Activated CD4-positive, alpha-beta T cell treated with anti-CD3 and anti-CD28 coated beads, Interleukin-2, Interleukin-4, amounts not matched to agents 100 ng/mL and 50 ng/mL, durations not matched to agents 16 hours and 8 hours (primary cell): ENCODE data around the gene ABHD11.
A peak's percentile ranks its signal among the peaks of the same experiment; 100 is the strongest.
"Not testable (repeated sequence)": the region's sequence is repeated elsewhere in the genome, so short reads cannot be mapped to it uniquely, and the experiment has no call there.

Experiments
- DNase-seq: peaks from one replicate; pipeline ENCODE4 v3.0.0-alpha.2; 2020; ENCODE audit warnings: low spot score

ABHD11 gene

DNA sequence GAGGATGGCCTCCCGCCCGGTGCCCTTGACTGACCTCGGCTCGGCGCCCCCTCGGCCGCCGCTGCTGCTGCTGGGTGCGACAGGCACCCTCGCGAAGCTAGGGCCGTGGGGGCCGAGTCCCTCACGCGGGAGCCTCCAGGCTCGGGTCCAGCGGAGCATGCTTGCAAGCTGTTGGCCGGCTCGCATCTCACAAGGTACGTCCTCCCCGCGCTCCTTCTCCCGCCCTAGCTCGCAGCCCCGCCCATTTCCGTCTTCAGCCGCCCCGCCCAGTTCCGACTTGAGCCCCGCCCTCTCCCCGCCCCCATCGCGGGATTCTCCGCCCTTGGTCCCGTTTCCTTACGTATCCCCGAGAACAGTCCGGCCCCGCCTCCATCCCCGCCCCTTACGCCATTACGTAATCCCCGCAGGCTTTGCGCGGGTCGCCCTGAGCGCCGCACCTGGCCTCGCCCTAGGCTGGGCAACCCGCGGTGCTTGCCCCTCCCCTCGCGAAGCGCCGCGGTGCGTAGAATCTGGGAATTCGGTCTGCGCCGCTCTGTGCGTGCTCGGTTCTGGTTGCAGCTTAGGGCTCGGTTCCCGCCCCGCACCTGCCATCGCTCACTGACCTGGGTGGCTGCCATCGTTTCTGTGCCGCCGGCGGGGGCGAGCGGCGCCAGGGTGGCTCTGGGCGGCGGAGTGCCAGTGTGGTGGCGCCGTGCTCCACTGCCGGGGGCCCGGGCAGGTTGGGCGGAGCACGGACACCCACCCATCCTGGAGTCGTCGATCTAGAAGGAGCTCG is at the start of gene ABHD11:
Gene ABHD11 (minus strand): TSS at position 191 of the 775 bp plus-strand sequence. CDS start 32 bp downstream, at position 159.
- peak; percentile 99 for DNase-seq

GRCh38 chr7:73787786-73788048 is 49.1 kb upstream of the ABHD11 start:
- DNase-seq, result not testable (repeated sequence)

- no peak for DNase-seq
Observed at GRCh38 chr7:73786588-73786987, 48.0 kb upstream of the ABHD11 start.

DNA sequence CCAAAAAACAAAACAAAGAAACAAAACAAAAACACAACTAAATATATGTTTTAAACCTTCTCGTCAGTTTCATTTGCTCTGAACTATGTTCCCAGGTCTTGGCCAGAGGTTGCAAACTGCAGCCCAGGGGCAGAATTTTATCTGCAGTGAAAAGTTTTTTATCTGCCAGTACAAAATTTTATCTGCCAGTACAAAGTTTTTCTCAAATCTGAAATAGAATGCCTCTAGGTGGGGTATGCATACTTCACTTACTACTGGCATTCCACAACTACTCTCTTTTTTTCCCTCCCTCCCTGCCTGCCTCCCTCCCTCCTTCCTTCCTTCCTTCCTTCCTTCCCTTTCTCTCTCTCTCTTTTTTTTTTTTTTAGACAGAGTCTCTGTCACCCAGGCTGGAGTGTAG is 40.9 kb upstream of the ABHD11 start:
- DNase-seq, result no peak

DNA sequence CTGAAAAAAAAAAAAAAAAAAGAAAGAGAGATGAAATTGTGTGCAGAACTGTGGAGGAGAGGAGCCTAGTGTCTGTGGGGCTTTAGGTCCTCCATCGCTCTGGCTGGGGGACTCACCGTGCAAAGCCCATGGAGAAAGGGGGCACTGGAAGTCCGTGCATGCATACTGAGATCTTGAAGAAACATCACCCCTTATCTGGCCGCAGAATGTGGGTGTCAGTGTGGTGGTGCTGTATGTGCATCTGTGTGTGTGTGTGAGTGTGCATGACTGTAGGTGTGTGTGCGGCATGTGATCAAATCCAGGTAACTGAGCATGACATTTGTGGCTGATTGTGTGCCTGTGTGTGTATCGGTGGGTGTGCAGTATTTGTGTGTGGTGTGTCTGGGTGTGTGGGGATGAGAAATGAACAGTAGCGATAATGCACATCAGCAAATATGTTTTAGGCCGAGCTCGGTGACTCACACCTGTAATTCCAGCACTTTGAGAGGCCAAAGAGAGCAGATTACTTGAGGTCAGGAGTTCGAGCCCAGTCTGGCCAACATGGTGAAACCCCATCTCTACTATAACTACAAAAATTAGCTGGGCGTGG is 40.3 kb upstream of the ABHD11 start:
- DNase-seq, result no peak

GRCh38 chr7:73774923-73775322 is 36.3 kb upstream of the ABHD11 start:
- DNase-seq, result no peak

DNA sequence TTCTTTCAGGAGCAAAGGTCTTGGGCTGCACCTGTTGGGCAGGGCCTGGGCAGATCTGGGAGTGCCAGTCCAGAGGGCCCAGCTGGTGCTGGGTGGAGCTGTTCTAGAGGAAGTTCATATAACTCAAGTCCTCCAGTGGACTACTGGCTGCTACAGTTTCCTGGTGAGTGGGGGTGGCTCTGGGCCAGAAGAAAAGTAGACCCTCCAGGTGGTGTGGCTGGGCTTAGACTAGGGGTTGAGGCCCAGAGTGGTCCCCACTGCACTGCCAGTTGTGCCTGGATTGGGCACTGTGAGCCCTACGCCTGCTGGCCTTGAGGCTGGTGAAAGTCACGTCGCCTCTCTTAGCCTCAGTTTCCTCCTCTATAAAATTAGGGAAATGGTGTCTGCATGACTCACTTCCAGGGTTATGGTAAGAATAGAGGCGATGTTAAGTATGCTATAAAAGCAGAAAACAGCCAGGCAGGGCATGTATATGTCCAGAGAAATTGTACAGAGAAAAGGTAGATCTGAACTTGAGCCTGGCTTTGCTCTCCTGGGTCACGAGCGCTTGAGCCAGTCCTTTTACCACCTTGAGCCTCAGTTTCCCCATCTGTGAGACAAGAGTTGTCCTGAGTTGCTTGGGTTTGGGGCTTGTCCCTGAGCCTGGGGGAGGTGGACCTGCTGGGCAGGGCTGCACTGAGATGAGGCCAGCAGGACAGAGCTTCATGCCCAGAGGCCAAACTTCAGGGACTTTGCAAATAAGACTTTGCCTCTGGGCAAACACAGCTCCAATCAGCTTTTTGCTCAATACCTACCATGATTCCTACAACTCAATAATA is 35.3 kb upstream of the ABHD11 start:
- no peak for DNase-seq

- DNase-seq, result no peak
Observed at GRCh38 chr7:73770860-73771670, 32.5 kb upstream of the ABHD11 start.

DNA sequence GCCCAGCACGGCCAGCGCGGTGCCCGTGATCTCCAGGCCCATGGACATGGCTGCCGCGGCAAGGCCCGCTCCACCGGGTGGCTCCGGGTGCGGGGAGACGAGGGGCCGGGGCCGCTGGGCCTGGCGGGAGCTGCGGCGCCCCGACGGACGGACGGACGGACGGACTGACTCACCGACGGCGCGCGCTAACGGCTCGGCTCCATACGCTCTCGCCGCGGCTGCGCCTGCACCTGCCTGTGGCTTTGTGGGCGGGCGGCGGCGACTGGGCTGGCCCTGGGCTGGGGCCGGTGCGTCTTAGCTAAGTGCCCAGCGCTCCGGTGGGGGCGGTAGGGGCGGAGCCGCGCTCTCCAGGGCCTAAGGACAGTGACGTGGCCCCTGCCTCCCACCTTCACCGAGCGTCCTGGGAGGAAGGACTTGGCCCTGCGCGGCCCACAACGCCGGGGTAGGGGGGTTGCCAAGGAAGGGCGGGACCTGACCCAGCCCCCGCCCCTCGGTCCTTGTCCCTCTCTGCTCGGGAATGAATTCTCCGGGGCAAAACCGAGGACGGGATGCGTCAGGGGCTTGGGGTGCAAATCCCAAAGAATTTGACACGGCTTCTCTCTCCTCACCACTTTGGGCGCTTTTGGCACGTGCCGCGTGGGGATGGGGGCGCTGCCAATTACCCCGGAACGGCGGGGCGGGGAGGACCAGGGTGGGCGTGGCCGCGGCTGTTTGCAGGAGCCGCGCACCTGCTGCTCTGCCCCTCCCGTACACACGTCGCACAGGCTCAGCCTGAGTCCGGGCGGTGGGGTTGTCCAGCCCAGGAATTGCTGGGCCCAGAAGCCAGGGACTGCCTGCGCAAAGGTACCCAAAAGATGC is 31.6 kb upstream of the ABHD11 start, which contains the start of gene CLDN3:
Gene CLDN3 (minus strand): TSS at position 269 of the 858 bp plus-strand sequence. CDS start 221 bp downstream, at position 48.
- no peak for DNase-seq

DNA sequence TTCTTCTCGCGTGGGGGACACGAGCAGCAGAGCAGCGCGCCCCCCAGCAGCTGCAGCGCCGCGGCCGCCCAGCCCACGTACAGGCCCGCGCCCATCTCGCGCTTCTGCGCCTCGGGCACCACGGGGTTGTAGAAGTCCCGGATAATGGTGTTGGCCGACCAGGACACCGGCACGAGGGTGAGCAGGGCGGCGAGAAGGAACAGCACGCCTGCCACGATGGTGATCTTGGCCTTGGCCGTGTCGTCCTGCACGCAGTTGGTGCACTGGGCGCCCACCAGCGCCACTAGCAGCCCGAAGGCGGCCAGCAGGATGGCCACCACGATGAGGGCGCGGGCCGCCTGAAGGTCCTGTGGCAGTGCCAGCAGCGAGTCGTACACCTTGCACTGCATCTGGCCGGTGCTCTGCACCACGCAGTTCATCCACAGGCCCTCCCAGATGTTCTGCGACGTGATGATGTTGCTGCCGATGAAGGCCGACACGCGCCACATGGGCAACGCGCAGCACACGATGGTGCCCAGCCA is 30.9 kb upstream of the ABHD11 start:
- DNase-seq, result no peak

DNA sequence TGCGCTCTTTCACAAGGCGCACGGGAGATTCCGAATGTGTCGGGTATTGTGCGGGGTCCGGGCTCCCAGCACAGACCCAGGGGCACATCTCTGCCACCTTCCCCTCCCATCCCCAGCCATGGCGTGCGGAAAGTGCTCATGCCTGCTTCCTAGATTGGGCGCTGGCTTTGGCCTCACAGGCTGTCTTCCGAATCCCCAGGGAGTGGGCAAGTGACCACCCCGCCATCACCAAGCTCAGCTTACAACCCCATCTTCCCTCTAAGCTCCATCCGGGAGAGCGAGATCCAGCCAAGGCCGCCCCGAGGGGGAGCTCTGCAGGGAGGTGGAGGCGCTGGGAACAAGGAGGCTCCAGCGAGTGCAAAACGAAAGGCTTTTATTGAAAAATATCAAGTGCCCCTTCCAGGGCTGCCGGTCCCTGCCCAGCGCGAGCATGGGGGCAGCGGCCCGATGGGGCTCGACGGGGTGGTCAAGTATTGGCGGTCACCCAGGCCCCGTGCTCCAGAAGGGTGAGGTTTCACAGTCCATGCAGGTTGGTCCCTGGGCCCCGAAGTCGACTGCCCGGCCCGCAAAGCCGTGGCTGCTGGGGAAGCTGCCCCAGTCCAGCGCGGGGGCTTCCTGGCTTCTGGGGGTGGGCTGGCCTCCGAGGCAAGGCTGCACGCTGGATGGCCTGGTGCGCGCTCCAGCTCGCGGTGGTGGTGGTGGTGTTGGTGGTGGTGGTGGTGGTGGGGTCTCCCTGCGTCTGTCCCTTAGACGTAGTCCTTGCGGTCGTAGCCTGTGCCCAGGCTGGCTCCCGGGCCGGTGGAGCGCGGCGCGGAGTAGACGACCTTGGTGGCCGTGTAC is 30.3 kb upstream of the ABHD11 start:
- DNase-seq, result no peak

DNA sequence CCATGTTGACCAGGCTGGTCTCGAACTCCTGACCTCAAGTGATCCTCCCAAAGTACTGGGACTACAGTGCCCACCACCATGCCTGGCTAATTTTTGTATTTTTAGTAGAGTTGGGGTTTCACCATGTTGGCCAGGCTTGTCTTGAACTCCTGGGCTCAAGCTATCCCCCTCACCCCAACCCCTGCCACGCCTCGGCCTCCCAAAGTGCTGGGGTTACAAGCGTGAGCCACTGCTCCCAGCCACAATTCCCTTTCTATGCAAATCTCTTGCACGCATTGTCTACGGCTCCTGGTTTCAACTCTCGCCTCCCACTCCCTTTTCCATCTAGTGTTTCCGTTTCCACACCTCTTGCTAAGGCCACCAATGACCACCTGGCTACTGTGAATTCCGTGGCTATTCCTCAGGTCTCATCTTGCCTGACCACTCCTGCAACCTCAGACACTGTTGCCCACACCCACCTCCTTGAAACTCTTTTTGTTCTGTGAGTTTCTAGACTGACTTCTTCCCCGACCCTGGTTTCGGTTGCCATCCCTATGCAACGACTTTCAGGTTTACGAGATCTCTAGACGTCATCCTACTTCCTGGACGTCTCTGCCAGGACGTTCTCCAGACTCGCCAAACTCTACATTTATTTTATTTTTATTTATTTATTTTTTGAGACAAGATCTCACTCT is 28.1 kb upstream of the ABHD11 start:
- no peak for DNase-seq

- DNase-seq, result no peak
Observed at GRCh38 chr7:73762659-73762999, 24.0 kb upstream of the ABHD11 start.

DNA sequence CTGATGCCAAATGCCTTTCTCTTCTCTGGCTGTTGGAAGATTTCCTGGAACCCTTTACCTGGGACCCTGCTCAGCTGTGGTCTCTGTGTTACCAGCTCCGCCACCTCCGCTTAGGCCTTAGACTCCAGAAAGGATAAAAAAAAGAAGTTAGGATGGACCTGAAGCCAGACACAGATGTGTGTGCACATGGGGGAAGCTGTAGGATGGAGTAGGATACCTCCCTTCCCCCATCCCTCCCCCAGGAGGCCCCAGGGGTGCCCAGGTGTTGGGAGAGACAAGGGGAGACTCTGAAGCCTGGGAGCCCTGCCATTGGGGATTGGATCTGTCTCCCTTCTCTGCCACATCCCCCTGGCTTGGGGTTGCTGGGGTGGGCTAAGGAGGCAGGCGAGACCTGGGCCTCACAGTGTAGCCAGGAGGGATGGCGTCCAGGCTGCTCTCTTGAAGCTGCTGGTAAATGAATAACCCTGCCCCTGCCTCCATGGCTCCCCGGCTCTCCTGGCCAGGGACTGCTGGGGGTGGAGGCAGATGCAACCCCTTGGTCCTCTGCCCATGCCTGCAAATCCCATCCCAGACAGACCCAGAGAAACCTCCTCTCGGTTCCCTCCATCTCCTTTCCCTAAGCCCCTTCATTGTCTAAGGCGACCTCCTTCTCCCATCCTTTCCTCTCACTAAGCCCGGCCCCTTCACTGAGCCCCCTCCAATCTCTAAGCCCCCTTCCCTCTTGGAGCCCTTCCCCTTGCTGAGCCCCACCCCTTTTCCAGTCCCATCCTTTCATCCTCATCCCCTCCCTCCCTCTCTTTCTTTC is 23.5 kb upstream of the ABHD11 start:
- DNase-seq, result no peak

GRCh38 chr7:73758581-73759138 is 20.1 kb upstream of the ABHD11 start:
- DNase-seq, result no peak

- DNase-seq, result no peak
Observed at GRCh38 chr7:73749931-73750776, 11.6 kb upstream of the ABHD11 start.

- DNase-seq, result no peak
Observed at GRCh38 chr7:73746378-73746777, 7.8 kb upstream of the ABHD11 start.
